ENCODE measurements around the gene TP63.

TP63 gene

DNA sequence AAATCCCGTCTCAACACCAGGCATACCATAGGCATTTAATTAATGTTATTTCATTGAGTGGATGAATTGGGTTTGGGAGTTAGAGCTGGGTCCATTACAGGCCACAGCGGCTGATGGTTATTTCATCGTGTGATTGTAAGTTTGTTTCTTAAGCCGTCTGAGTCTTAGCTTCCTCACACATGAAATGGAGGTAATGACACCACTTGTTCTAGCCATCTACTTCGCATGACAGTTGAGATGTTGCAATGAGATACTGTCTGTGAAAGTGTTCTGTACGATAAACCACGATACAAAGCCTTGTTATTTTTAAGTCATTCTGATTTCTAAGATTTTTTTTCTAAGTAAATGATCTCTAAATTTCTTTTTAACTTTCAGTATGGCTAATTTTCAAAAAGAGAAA lies 8.6 kb upstream of the TP63 start:
- Histone ChIP-seq H3K27me3 (ENCODE audit: insufficient read depth, poor library complexity, severe bottlenecking) (no peaks in the 10 kb centered on the region), H3K27ac (replicated peaks) (no peak overlapping the region), H3K4me3 (replicated peaks; ENCODE audit: insufficient read depth, low read length) (no peak overlapping the region)
- peak; percentile 18 to 25 for DNase-seq (ENCODE audit: low read depth in 1 of 2, low spot score in 1 of 2)
- TF ChIP-seq SPI1 (IDR thresholded peaks at IDR 0.05; ENCODE audit: borderline replicate concordance, low read depth): no peak
- TF ChIP-seq GABPA (IDR thresholded peaks at IDR 0.05; ENCODE audit: low read depth): no peak
- TF ChIP-seq POLR2AphosphoS5 (IDR thresholded peaks at IDR 0.05; ENCODE audit: low read depth): no peak
- TF ChIP-seq, protein P1, sequence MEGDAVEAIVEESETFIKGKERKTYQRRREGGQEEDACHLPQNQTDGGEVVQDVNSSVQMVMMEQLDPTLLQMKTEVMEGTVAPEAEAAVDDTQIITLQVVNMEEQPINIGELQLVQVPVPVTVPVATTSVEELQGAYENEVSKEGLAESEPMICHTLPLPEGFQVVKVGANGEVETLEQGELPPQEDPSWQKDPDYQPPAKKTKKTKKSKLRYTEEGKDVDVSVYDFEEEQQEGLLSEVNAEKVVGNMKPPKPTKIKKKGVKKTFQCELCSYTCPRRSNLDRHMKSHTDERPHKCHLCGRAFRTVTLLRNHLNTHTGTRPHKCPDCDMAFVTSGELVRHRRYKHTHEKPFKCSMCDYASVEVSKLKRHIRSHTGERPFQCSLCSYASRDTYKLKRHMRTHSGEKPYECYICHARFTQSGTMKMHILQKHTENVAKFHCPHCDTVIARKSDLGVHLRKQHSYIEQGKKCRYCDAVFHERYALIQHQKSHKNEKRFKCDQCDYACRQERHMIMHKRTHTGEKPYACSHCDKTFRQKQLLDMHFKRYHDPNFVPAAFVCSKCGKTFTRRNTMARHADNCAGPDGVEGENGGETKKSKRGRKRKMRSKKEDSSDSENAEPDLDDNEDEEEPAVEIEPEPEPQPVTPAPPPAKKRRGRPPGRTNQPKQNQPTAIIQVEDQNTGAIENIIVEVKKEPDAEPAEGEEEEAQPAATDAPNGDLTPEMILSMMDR (IDR thresholded peaks at IDR 0.05; ENCODE audit: insufficient read depth, low read length): no peak
- TF ChIP-seq, protein P2, sequence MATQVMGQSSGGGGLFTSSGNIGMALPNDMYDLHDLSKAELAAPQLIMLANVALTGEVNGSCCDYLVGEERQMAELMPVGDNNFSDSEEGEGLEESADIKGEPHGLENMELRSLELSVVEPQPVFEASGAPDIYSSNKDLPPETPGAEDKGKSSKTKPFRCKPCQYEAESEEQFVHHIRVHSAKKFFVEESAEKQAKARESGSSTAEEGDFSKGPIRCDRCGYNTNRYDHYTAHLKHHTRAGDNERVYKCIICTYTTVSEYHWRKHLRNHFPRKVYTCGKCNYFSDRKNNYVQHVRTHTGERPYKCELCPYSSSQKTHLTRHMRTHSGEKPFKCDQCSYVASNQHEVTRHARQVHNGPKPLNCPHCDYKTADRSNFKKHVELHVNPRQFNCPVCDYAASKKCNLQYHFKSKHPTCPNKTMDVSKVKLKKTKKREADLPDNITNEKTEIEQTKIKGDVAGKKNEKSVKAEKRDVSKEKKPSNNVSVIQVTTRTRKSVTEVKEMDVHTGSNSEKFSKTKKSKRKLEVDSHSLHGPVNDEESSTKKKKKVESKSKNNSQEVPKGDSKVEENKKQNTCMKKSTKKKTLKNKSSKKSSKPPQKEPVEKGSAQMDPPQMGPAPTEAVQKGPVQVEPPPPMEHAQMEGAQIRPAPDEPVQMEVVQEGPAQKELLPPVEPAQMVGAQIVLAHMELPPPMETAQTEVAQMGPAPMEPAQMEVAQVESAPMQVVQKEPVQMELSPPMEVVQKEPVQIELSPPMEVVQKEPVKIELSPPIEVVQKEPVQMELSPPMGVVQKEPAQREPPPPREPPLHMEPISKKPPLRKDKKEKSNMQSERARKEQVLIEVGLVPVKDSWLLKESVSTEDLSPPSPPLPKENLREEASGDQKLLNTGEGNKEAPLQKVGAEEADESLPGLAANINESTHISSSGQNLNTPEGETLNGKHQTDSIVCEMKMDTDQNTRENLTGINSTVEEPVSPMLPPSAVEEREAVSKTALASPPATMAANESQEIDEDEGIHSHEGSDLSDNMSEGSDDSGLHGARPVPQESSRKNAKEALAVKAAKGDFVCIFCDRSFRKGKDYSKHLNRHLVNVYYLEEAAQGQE (IDR thresholded peaks at IDR 0.05; ENCODE audit: insufficient replicate concordance, low read depth): no peak

DNA sequence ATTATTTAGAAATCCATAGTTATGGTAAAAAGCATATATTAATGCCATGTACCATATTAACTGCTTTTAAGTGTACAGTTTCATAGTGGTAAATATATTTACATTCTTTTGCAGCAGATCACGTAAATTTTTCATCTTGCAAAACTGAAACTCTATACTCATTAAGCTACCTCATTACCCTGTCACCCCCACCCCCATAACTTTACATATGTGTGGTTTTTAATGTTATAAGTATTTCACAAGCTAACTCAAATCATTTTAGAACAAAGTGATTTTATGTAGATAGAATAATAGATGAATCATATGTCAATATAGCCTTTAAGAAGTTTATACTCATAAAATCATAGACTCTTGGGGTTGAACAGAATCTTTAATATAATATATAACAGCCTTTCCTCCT lies 7.1 kb upstream of the TP63 start:
- no peak for TF ChIP-seq GABPA (IDR thresholded peaks at IDR 0.05; ENCODE audit: low read depth)
- TF ChIP-seq, protein P1 (IDR thresholded peaks at IDR 0.05; ENCODE audit: insufficient read depth, low read length): no peak
- TF ChIP-seq, protein P2 (IDR thresholded peaks at IDR 0.05; ENCODE audit: insufficient replicate concordance, low read depth): no peak
- TF ChIP-seq POLR2AphosphoS5 (IDR thresholded peaks at IDR 0.05; ENCODE audit: low read depth): no peak
- no peak for TF ChIP-seq SPI1 (IDR thresholded peaks at IDR 0.05; ENCODE audit: borderline replicate concordance, low read depth)
- H3K27me3 ChIP-seq (ENCODE audit: insufficient read depth, poor library complexity, severe bottlenecking): no peaks in the 10 kb centered on the region
- H3K27ac ChIP-seq (replicated peaks): no peak overlapping the region
- no peak overlapping the region for H3K4me3 ChIP-seq (replicated peaks; ENCODE audit: insufficient read depth, low read length)
- no peak for DNase-seq (ENCODE audit: low read depth in 1 of 2, low spot score in 1 of 2)

DNA sequence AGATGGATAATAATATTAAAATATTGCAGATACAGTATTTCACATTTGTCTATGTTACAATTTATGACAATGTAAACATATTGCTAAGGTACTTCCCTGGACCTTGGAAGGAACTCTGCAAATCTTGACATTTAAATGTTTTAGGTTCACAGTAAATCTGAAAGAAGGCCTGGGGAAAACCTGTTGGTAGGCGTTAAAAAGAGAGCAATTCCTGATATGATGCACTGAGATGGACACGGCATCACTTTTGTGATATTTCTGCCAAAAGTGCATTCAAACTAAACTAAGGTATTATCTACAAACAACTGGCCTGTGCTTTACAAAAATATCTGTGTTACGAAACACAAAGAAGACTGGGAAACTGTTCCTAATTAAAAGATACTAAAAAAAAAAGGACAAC lies 6.1 kb upstream of the TP63 start:
- Histone ChIP-seq H3K4me3 (replicated peaks; ENCODE audit: insufficient read depth, low read length) (no peak overlapping the region), H3K27me3 (ENCODE audit: insufficient read depth, poor library complexity, severe bottlenecking) (no peaks in the 10 kb centered on the region), H3K27ac (replicated peaks) (no peak overlapping the region)
- TF ChIP-seq SPI1 (IDR thresholded peaks at IDR 0.05; ENCODE audit: borderline replicate concordance, low read depth): no peak
- no peak for TF ChIP-seq POLR2AphosphoS5 (IDR thresholded peaks at IDR 0.05; ENCODE audit: low read depth)
- TF ChIP-seq, protein P2 (IDR thresholded peaks at IDR 0.05; ENCODE audit: insufficient replicate concordance, low read depth): no peak
- TF ChIP-seq, protein P1 (IDR thresholded peaks at IDR 0.05; ENCODE audit: insufficient read depth, low read length): no peak
- no peak for DNase-seq (ENCODE audit: low read depth in 1 of 2, low spot score in 1 of 2)
